HG02763 (cell line): ENCODE results near the gene PRSS36.
"Not testable (repeated sequence)": the region's sequence is repeated elsewhere in the genome, so short reads cannot be mapped to it uniquely, and the experiment has no call there.

Source experiments
- ATAC-seq: cut with Tn5 transposase; IDR thresholded peaks from one replicate; pipeline ENCODE4 v1.9.1; 2021; ENCODE audit warnings: mild to moderate bottlenecking, moderate library complexity; ENCODE audit not compliant: unreplicated experiment

PRSS36 gene

GRCh38 chr16:31106509-31107464, 43.1 kb downstream of the PRSS36 start:
- no peak for ATAC-seq

GRCh38 chr16:31105677-31106213, 44.1 kb downstream of the PRSS36 start:
- ATAC-seq: peak; percentile 40

- not testable (repeated sequence) for ATAC-seq
These were observed 48.8 kb downstream of the PRSS36 start for GRCh38 chr16:31100876-31101641.

- no peak for ATAC-seq
These were observed 49.8 kb downstream of the PRSS36 start for GRCh38 chr16:31099860-31100638.

GRCh38 chr16:31094424-31095120, 55.3 kb downstream of the PRSS36 start, which contains the start of gene VKORC1:
VKORC1 (minus strand) TSS chr16:31094797; CDS start chr16:31094729, 68 bp downstream.
- ATAC-seq: peak; percentile 85

DNA sequence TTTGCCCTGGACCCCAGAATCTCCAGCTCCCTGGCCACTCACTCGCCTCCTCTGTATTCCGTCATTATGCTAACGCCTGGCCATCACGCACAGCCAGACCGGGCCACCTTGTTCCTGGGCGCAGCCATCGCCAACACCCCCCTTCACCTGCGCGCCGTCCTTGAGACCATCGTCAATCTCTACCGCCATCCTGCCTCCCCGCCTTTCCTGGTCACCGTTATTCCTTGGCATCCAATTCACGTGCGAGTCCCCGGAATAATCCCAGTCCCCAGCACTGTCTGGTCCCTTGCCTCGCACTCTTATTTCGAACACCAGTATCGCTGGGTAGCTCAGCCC, 55.8 kb downstream of the PRSS36 start:
- no peak for ATAC-seq

DNA sequence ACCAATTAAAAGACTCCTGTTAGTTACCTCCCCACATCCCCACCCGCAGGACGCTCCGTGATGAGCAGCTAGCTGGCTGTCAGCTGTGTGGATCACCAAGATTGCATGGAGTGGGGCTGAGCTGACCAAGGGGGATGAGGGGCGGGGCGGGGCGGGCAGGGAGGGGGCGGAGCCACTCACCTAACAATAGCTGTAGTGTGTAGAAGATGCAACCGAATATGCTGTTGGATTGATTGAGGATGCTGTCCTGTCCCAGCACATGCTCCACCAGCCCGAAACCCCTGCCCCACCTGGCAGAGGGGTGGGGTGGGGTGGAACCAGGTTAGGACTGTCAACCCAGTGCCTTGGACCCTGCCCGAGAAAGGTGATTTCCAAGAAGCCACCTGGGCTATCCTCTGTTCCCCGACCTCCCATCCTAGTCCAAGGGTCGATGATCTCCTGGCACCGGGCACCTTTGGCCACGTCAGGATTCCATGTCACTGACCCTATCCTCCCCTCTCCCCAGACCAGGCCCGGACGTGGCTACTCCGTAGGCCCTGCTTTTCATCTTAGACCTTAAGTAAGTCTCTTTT, 56.6 kb downstream of the PRSS36 start:
- no peak for ATAC-seq

GRCh38 chr16:31092330-31092729, 57.5 kb downstream of the PRSS36 start:
- ATAC-seq: no peak

- no peak for ATAC-seq
These were observed 59.3 kb downstream of the PRSS36 start for GRCh38 chr16:31090540-31090939.

GRCh38 chr16:31089199-31089598, 60.7 kb downstream of the PRSS36 start:
- no peak for ATAC-seq
